Choroid plexus epithelial cell (primary cell): ENCODE measurements around the gene BRMS1L.

Experiments used
- DNase-seq: peaks from one replicate; pipeline ENCODE4 v3.0.0-alpha.2; 2010; ENCODE audit warnings: low read depth
- H3K4me3 ChIP-seq: 2 replicates; pipeline ENCODE4 v1.5.1; 2011; ENCODE audit warnings: low read depth, mild to moderate bottlenecking, control low read depth, low read length, moderate library complexity
- TF ChIP-seq, protein P1 (sequence below): conservative IDR thresholded peaks from 2 replicates; pipeline ENCODE4 v1.5.1; 2011; ENCODE audit warnings: low read depth, mild to moderate bottlenecking, control low read depth, inconsistent platforms, low read length, moderate library complexity

BRMS1L gene

DNA sequence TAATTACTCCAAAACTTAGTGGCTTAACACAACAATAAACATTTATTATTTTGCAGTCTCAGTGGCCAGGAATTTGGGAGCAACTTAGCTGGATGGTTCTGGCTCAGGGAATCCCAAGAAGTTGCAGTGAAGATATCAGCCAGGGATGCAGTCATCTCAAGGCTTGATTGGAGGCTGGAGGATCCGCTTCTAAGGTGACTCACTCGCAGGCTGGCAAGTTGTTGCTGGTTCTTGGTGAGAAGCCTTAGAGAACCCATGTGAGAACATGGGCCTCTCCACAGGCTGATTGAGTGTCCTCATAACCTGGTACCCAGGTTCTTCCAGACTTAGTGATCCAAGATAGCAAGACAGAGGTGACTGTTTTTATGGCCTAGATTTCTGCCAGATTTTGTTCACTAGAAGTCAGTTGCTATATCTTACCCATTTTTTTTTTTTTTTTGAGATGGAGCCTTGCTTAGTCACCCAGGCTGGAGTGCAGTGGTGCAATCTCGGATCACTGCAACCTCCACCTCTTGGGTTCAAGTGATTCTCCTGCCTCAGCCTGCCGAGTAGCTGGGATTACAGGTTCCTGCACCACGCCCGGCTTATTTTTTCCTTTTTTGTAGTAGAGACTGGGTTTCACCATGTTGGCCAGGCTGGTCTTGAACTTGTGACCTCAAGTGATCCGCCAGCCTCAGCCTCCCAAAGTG lies 32.5 kb downstream of the BRMS1L start:
- TF ChIP-seq, protein P1, sequence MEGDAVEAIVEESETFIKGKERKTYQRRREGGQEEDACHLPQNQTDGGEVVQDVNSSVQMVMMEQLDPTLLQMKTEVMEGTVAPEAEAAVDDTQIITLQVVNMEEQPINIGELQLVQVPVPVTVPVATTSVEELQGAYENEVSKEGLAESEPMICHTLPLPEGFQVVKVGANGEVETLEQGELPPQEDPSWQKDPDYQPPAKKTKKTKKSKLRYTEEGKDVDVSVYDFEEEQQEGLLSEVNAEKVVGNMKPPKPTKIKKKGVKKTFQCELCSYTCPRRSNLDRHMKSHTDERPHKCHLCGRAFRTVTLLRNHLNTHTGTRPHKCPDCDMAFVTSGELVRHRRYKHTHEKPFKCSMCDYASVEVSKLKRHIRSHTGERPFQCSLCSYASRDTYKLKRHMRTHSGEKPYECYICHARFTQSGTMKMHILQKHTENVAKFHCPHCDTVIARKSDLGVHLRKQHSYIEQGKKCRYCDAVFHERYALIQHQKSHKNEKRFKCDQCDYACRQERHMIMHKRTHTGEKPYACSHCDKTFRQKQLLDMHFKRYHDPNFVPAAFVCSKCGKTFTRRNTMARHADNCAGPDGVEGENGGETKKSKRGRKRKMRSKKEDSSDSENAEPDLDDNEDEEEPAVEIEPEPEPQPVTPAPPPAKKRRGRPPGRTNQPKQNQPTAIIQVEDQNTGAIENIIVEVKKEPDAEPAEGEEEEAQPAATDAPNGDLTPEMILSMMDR: no peak
- no peak overlapping the region for H3K4me3 ChIP-seq
- DNase-seq: peak; percentile 59

DNA sequence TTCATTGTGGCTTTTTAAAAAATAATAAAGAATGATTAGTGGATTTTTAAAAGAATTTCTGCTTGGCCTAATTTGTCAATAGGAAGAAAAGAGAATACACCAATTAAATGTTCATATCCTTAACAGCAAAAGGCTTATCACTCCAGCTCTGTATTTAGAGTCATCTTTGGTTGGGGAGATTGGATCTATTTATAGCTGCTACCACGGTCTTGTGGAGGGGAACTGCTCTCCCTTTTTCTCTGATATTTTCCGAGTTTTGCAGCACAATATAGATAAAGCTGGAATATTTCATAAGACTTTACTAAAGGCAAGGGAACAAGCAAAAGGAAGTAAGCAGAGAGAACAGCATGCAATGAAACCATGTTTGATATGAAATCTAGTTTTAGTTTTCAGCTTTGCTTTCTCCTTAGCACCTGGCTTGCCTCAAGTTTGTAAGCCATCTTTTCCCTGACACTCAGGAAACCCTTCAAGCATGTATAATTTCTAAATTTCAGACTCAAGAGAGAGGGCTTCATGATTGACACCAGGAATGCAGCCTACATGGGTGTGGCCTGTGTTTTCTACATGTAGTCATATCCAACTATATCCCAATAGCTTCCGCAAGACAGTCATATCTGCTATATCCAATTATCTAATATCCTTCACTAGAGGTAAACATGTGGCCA lies 35.2 kb downstream of the BRMS1L start:
- no peak overlapping the region for H3K4me3 ChIP-seq
- TF ChIP-seq, protein P1: no peak
- no peak for DNase-seq

DNA sequence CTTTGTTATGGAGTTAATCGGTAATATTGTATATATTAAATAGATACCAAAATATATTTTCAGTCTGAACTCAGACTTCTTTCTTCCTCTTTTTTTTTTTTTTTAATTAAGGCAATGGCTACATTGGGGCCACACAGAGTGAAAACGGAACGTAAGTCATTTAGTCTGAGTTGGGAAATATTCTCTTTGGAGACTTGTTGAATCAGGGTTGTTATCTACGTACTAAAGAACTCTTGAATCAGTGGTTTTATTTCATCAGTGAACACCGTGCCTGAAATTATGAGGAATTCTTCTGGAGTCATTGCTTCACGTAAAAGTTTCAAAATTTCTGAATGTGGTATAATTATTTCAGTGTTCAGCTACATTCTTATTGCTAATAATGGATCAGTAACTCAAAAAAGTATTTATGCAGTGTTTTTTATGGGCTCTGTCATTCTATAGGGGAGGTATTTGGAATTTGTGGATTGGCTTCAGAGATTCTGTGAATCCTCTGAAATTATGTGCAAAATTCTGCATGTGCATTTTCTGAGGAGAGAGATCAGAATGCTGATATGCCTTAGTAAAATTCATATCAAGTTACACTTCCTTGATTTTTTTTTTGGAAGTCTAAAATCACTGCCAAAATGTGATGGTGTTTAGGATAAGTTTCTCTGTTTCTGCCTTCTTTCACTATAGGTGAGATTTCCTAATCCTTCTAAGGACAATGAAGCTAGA lies 39.6 kb downstream of the BRMS1L start:
- no peak overlapping the region for H3K4me3 ChIP-seq
- no peak for DNase-seq
- TF ChIP-seq, protein P1: no peak

DNA sequence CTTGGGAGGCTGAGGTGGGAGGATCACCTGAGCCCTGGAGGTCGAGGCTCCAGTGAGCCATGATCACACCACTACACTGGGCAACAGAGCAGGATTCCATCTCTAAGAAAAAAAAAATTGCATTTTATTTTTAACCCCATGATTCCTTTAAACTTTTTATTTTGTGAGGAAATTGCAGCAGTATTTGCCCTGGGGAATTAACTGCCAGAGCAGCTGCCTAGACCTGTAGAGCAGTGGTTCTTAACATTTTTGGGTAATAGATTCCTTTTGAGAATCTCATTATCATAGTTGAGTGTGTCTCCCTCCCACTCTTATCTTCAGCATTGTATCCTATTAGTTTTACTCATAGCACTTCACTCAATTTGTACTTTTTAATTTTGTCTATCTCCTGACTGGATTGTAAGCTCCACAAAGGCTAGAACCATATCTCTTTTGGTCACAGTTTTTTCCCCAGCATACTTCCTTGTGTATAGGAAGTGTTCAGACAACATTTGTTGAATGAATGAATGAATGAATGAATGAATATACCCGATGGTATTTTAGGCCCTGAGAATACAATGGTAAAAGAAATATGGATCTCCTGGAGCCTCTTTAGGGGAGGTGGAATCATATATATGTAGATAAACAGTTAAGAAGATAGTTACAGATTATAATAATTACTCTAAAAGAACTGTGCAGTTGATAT lies 40.6 kb downstream of the BRMS1L start:
- no peak for DNase-seq

DNA sequence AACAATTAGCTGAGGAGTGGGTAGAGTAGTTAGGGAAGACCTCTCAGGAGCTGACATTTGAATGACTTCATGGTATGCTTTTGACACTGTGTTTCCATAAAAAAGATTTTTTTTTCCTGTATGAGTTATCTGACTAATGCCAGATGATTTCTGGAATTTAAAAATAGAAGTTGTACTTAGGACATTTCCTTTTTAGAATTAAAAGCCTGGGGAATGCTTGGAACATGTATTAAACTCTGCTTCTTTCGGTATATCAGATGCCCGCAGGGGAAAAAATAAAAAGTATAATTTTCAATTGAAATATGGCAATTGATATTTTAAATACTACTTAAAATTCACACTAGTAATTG lies 41.1 kb downstream of the BRMS1L start:
- peak; percentile 12 for DNase-seq
- no peak overlapping the region for H3K4me3 ChIP-seq
- TF ChIP-seq, protein P1: no peak

More for the DNA sequence above, 40.6 kb downstream of the BRMS1L start:
- no peak overlapping the region for H3K4me3 ChIP-seq
- TF ChIP-seq, protein P1: no peak

DNA sequence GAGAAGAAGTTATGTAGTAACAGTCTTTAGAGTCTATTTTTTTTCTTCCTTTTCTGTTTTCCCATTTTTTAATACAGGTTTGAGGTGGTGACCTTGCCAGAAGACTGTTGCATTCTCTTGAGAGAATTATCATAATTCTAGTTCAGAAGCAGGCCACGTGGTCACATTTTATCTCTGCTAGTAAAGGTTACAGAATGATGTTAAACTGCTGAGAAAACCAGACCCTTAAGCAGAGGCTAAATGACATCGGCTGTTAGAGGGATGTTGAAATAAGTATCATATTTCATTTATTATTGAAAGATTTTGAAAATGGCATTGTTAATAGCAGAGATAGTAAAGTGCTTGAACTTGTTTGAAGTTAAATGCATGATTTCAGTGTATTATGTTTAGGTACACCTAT lies 49.2 kb downstream of the BRMS1L start:
- H3K4me3 ChIP-seq: no peak overlapping the region
- peak; percentile 80 for DNase-seq
- TF ChIP-seq, protein P1: no peak
